KMS-11 (cell line): ENCODE results near the gene NUAK2.

Experiments
- H2AFZ ChIP-seq: fragments of 200-600 bp; sonication (generic); 2 replicates; pipeline ENCODE4 v1.6.1; 2016; ENCODE audit warnings: antibody characterized with exemption, mixed run types, low read depth
- H3K27ac ChIP-seq: fragments of 200-600 bp; sonication (generic); 2 replicates; pipeline ENCODE4 v1.6.1; 2016; ENCODE audit warnings: mild to moderate bottlenecking, mixed run types
- H3K27me3 ChIP-seq: fragments of 200-600 bp; sonication (generic); 2 replicates; pipeline ENCODE4 v1.6.1; 2017; ENCODE audit warnings: mild to moderate bottlenecking, low read depth, mixed run types, moderate library complexity; ENCODE audit not compliant: insufficient read depth
- H3K36me3 ChIP-seq: fragments of 200-600 bp; sonication (generic); 2 replicates; pipeline ENCODE4 v1.6.1; 2017; ENCODE audit warnings: mild to moderate bottlenecking, mixed run types; ENCODE audit not compliant: insufficient read depth
- H3K4me1 ChIP-seq: fragments of 200-600 bp; sonication (generic); 2 replicates; pipeline ENCODE4 v1.6.1; 2016; ENCODE audit warnings: mild to moderate bottlenecking, low read depth, mixed run types; ENCODE audit not compliant: poor library complexity, severe bottlenecking
- H3K4me2 ChIP-seq: fragments of 200-600 bp; sonication (generic); 2 replicates; pipeline ENCODE4 v1.7.0; 2016; ENCODE audit warnings: mild to moderate bottlenecking, mixed run types
- H3K4me3 ChIP-seq: fragments of 200-600 bp; sonication (generic); IDR thresholded peaks from 2 replicates; pipeline ENCODE4 v1.6.1; 2017; ENCODE audit warnings: low read depth, low read length, mixed read lengths; ENCODE audit not compliant: insufficient read depth
- H3K79me2 ChIP-seq: fragments of 200-600 bp; sonication (generic); 2 replicates; pipeline ENCODE4 v1.6.1; 2016; ENCODE audit warnings: low read depth, mixed run types; ENCODE audit not compliant: insufficient read depth
- H3K9ac ChIP-seq: fragments of 200-600 bp; sonication (generic); 2 replicates; pipeline ENCODE4 v1.6.1; 2016; ENCODE audit warnings: mild to moderate bottlenecking, mixed run types
- H4K20me1 ChIP-seq: fragments of 200-600 bp; sonication (generic); 2 replicates; pipeline ENCODE4 v1.6.1; 2016; ENCODE audit warnings: mild to moderate bottlenecking, mixed run types; ENCODE audit not compliant: insufficient read depth
- CTCF ChIP-seq: fragments of 200-600 bp; sonication (generic); conservative IDR thresholded peaks from 2 replicates; pipeline ENCODE4 v1.6.1; 2017; ENCODE audit warnings: low read depth, mild to moderate bottlenecking, antibody characterized with exemption, low read length, moderate library complexity, mixed read lengths

The NUAK2 gene

GRCh38 chr1:205323794-205324193, 2.2 kb upstream of the NUAK2 start:
- Histone ChIP-seq H3K79me2 (no peaks in the 10 kb centered on the region), H3K36me3 (no peaks in the 10 kb centered on the region), H3K27me3 (no peaks in the 10 kb centered on the region; the same call in 1 of the 2 replicates), H3K4me1 (peaks cover 44% of the 10 kb centered on the region), H3K27ac (no peak overlapping the region), H4K20me1 (no peaks in the 10 kb centered on the region), H3K4me2 (no peak overlapping the region), H3K4me3 (no peak overlapping the region), H2AFZ (no peak overlapping the region), H3K9ac (no peak overlapping the region)
- TF ChIP-seq CTCF = no peak

- Histone ChIP-seq H3K9ac (no peak overlapping the region), H3K4me3 (no peak overlapping the region), H3K27ac (no peak overlapping the region)
Observed at GRCh38 chr1:205321959-205322283, 376 bp upstream of the NUAK2 start.

GRCh38 chr1:205319081-205320018, 2.2 kb downstream of the NUAK2 start:
- Histone ChIP-seq H3K4me1 (peaks cover 49% of the 10 kb centered on the region), H4K20me1 (no peaks in the 10 kb centered on the region), H3K27ac (peak overlapping the region; percentile 11; the same call in 1 of the 2 replicates), H3K27me3 (no peaks in the 10 kb centered on the region), H3K79me2 (peaks cover 11% of the 10 kb centered on the region; the same call in 1 of the 2 replicates), H3K4me3 (no peak overlapping the region), H2AFZ (peak overlapping the region; percentile 43; the same call in 1 of the 2 replicates), H3K9ac (no peak overlapping the region), H3K4me2 (peak overlapping the region; percentile 94), H3K36me3 (no peaks in the 10 kb centered on the region)
- no peak for TF ChIP-seq CTCF

More at GRCh38 chr1:205321959-205322283, 376 bp upstream of the NUAK2 start:
- peak overlapping the region; percentile 98 for H2AFZ ChIP-seq
- H3K4me1 ChIP-seq = peaks cover 61% of the 10 kb centered on the region
- no peaks in the 10 kb centered on the region; the same call in 1 of the 2 replicates for H3K27me3 ChIP-seq
- no peaks in the 10 kb centered on the region for H4K20me1 ChIP-seq
- peak overlapping the region; percentile 94; the same call in 1 of the 2 replicates for H3K4me2 ChIP-seq
- peaks cover 11% of the 10 kb centered on the region; the same call in 1 of the 2 replicates for H3K79me2 ChIP-seq
- no peaks in the 10 kb centered on the region for H3K36me3 ChIP-seq
- TF ChIP-seq CTCF = no peak

- Histone ChIP-seq H3K27ac (no peak overlapping the region), H3K27me3 (no peaks in the 10 kb centered on the region), H3K4me3 (no peak overlapping the region), H3K79me2 (peaks cover 11% of the 10 kb centered on the region; the same call in 1 of the 2 replicates), H2AFZ (no peak overlapping the region), H3K36me3 (no peaks in the 10 kb centered on the region), H3K4me1 (peaks cover 46% of the 10 kb centered on the region), H4K20me1 (no peaks in the 10 kb centered on the region), H3K4me2 (peak overlapping the region; percentile 94; the same call in 1 of the 2 replicates), H3K9ac (no peak overlapping the region)
- no peak for TF ChIP-seq CTCF
Observed at GRCh38 chr1:205318231-205318991, 3.1 kb downstream of the NUAK2 start.
